GM12891 (cell line): ENCODE measurements around the gene ARID2.

ENCODE experiments used
- DNase-seq: peaks from one replicate; pipeline ENCODE4 v3.0.0; 2011; ENCODE audit warnings: low spot score; ENCODE audit not compliant: insufficient read length
- FAIRE-seq: peaks from 2 replicates; lab custom pipeline; 2011; peaks lifted over from hg19 to GRCh38; lab: Jason Lieb, UNC
- PAX5 ChIP-seq: IDR thresholded peaks from 2 replicates; pipeline ENCODE4 v1.6.1; 2011; ENCODE audit warnings: low read length, moderate library complexity, mild to moderate bottlenecking; ENCODE audit not compliant: insufficient read depth, severe bottlenecking
- POLR2A ChIP-seq: IDR thresholded peaks from 2 replicates; pipeline ENCODE4 v1.6.1; 2011; ENCODE audit warnings: low read depth, low read length, control low read depth
- POLR2AphosphoS5 ChIP-seq: IDR thresholded peaks from 2 replicates; pipeline ENCODE4 v1.6.1; 2011; ENCODE audit warnings: low read depth, low read length, control low read depth
- POU2F2 ChIP-seq: IDR thresholded peaks from 2 replicates; pipeline ENCODE4 v1.6.1; 2011; ENCODE audit warnings: low read depth, mild to moderate bottlenecking, control low read depth, low read length, moderate library complexity
- SPI1 ChIP-seq: IDR thresholded peaks from 2 replicates; pipeline ENCODE4 v1.6.1; 2011; ENCODE audit warnings: low read depth, low read length, control low read depth
- TAF1 ChIP-seq: IDR thresholded peaks from 2 replicates; pipeline ENCODE4 v1.6.1; 2011; ENCODE audit warnings: low read depth, low read length, control low read depth

The ARID2 gene

GRCh38 chr12:45839917-45840316 is 110.4 kb downstream of the ARID2 start:
- TF ChIP-seq POLR2A (no peak), TAF1 (no peak), PAX5 (no peak), SPI1 (no peak), POLR2AphosphoS5 (no peak), POU2F2 (no peak)
- DNase-seq (no peak), FAIRE-seq (no peak)

- FAIRE-seq, result no peak
- DNase-seq, result no peak
Measured at GRCh38 chr12:45849289-45849688, 119.8 kb downstream of the ARID2 start.

DNA sequence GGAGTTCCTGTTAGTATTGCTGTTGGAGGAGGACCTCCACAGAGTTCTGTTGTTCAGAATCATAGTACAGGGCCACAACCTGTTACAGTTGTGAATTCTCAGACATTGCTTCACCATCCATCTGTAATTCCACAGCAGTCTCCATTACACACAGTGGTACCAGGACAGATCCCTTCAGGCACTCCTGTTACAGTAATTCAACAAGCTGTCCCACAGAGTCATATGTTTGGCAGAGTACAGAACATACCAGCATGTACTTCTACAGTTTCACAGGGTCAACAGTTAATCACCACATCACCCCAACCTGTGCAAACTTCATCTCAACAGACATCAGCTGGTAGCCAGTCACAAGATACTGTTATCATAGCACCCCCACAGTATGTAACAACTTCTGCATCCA is 120.8 kb downstream of the ARID2 start:
- FAIRE-seq (no peak), DNase-seq (no peak)

More at GRCh38 chr12:45849289-45849688, 119.8 kb downstream of the ARID2 start:
- TF ChIP-seq SPI1, result no peak

DNA sequence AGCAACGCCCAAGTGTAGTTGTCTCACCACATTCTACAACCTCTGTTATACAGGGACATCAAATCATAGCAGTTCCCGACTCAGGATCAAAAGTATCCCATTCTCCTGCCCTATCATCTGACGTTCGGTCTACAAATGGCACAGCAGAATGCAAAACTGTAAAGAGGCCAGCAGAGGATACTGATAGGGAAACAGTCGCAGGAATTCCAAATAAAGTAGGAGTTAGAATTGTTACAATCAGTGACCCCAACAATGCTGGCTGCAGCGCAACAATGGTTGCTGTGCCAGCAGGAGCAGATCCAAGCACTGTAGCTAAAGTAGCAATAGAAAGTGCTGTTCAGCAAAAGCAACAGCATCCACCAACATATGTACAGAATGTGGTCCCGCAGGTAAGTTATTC is 123.0 kb downstream of the ARID2 start:
- FAIRE-seq (no peak), DNase-seq (no peak)
- TF ChIP-seq POU2F2 (no peak), POLR2AphosphoS5 (no peak), SPI1 (no peak), TAF1 (no peak), POLR2A (no peak)

More for the DNA sequence above, 120.8 kb downstream of the ARID2 start:
- TF ChIP-seq PAX5 (no peak), POLR2A (no peak), POU2F2 (no peak), TAF1 (no peak), POLR2AphosphoS5 (no peak), SPI1 (no peak)

DNA sequence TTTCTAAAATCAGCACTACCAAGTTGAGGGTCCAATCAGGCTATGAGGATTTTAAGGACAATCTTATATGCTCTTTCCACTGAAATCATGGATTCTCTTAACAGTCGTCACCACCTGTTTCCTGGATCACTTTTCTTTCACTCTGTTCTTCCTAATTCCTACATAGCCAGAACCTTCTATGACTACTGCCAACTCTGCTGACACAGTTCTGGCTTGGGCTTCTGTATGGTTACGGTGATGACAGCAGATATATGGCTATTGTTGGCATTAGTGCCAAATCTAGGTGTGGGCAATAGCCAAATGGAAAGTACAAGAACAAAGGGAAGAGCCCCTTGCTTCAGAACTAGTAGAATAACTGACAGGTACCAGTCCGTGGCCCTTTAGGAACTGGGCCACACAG is 124.0 kb downstream of the ARID2 start:
- DNase-seq (no peak), FAIRE-seq (no peak)
- TF ChIP-seq POLR2AphosphoS5 (no peak), PAX5 (no peak), POU2F2 (no peak), POLR2A (no peak), TAF1 (no peak), SPI1 (no peak)

DNA sequence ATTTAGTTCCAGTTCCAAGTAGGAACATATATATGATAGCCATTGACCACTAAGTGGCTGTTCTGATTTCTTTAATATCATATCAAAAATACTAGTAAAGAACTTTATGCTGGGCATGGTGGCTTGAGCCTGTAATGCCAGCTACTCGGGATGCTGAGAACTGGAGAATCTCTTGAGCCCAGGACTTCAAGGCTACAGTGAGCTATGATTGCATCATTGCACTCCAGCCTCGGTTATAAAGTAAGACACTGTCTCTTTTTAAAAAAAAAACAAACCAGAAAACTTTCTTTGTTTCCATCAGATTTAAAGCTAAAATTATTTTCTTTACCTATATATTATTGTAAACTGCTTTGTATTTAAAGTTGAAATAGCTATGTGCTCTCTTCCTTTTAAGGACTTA is 133.8 kb downstream of the ARID2 start:
- no peak for TF ChIP-seq POU2F2
- no peak for TF ChIP-seq SPI1
- TF ChIP-seq PAX5, result no peak
- TF ChIP-seq POLR2A, result no peak
- no peak for TF ChIP-seq TAF1
- TF ChIP-seq POLR2AphosphoS5, result no peak
- FAIRE-seq (no peak), DNase-seq (no peak)

DNA sequence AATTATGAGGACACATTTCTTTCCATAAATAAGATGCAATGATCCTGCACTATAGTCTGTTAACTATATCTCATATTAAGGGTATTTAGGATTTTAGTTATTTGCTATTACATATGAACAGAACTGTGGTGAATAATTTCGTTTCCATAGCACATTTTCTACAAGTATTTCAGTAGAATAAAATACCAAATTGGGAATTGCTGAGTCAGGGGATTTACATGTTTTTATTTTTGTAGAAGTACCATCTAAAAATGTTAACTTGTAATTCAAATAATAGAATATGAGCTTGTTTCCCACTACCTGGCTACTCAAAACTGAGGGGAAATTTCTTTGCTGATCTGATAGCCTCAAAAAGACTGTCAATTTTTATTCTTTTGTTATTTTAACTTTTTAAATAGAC is 136.8 kb downstream of the ARID2 start:
- FAIRE-seq (no peak), DNase-seq (no peak)
- TF ChIP-seq SPI1 (no peak), TAF1 (no peak), POU2F2 (no peak), POLR2A (no peak), PAX5 (no peak), POLR2AphosphoS5 (no peak)

DNA sequence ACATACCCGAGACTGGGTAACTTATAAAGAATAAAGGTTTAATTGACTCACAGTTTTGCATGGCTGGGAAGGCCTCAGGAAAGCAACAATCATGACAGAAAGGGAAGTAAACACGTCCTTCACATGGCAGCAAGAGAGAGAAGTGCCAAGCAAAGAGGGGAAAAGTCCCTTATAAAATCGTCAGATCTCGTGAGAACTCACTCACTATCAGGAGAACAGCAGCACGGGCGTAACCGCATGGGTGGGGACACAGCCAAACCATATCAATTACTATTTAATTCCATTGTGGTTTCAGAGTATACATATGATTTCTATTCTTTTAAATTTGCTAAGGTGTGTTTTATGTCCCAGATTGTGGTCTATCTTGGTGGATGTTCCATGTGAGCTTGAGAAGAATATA is 142.9 kb downstream of the ARID2 start:
- FAIRE-seq (no peak), DNase-seq (no peak)
- TF ChIP-seq SPI1, result no peak
- no peak for TF ChIP-seq POLR2AphosphoS5
- no peak for TF ChIP-seq POU2F2
- no peak for TF ChIP-seq PAX5
- TF ChIP-seq TAF1, result no peak
- no peak for TF ChIP-seq POLR2A

DNA sequence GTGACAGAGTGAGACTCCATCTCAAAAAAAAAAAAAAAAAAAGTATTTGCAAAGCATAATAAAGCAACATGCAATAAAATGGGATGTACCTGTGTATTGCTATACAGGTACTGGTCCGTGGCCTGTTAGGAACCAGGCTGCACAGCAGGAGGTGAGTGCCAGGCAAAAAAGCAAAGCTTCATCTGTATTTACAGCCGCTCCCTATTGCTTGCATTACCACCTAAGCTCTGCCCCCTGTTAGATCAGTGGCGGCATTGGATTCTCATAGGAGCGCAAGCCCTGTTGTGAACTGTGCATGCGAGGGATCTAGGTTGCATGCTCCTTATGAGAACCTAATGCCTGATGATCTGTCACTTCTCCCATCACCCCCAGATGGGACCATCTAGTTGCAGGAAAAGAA is 147.6 kb downstream of the ARID2 start:
- DNase-seq, result no peak
- no peak for FAIRE-seq
- TF ChIP-seq TAF1, result no peak
- TF ChIP-seq POLR2AphosphoS5, result no peak
- no peak for TF ChIP-seq POU2F2
- TF ChIP-seq SPI1, result no peak
- TF ChIP-seq POLR2A, result no peak
- no peak for TF ChIP-seq PAX5

DNA sequence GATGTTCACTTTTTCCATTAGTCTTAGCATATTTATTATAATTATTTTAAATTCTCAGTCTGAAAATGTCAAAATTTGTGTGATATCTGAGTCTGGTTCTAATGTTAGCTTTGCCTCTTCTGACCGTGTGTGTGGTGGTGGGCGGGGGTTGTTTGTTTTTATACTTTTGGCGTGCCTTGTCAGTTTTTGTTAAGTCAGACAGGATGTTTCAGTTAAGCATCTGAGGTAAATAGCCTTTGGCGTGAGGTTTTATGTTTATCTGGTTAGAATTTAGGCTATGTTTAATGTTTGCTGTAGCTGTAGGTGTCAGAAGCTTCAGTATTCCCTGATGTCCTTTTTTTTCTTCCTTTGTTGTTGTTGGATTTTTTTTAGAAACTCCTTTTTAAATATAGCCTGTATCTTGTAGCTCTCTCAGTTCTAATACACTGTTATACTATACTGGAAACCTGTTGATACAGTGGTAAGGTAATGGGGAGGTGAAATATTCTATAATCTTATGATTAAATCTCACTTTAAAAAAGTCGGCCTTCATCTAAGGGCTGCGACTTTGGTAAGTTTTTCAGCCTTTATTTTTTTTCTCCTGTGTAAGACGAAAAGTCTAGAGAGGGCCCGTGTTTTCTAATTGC is 149.2 kb downstream of the ARID2 start:
- DNase-seq (no peak), FAIRE-seq (no peak)
- no peak for TF ChIP-seq PAX5
- no peak for TF ChIP-seq POU2F2
